ENCODE data around the gene RIT1.

DNA sequence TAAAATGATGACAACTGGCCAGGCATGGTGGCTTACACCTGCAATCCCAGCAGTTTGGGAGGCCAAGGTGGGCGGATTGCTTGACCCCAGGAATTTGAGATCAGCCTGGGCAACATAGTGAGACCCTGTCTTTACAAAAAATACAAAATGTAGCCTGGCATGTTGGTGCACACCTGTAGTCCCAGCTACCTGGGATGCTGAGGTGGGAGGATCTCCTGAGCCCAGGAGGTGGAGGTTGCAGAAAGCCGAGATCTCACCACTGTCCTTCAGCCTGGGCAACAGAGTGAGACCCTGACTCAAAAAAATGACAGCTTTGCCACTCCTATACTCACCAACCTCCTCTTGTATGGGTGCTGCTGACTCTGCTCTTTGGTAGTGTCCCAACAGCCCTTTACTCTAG is 33.2 kb downstream of the RIT1 start:
- TF ChIP-seq, protein P1, sequence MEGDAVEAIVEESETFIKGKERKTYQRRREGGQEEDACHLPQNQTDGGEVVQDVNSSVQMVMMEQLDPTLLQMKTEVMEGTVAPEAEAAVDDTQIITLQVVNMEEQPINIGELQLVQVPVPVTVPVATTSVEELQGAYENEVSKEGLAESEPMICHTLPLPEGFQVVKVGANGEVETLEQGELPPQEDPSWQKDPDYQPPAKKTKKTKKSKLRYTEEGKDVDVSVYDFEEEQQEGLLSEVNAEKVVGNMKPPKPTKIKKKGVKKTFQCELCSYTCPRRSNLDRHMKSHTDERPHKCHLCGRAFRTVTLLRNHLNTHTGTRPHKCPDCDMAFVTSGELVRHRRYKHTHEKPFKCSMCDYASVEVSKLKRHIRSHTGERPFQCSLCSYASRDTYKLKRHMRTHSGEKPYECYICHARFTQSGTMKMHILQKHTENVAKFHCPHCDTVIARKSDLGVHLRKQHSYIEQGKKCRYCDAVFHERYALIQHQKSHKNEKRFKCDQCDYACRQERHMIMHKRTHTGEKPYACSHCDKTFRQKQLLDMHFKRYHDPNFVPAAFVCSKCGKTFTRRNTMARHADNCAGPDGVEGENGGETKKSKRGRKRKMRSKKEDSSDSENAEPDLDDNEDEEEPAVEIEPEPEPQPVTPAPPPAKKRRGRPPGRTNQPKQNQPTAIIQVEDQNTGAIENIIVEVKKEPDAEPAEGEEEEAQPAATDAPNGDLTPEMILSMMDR (IDR thresholded peaks at IDR 0.05; ENCODE audit: insufficient read depth, low read length) = no peak
- TF ChIP-seq POLR2AphosphoS5 (IDR thresholded peaks at IDR 0.05; ENCODE audit: low read depth) (no peak), GABPA (IDR thresholded peaks at IDR 0.05; ENCODE audit: low read depth) (no peak), SPI1 (IDR thresholded peaks at IDR 0.05; ENCODE audit: borderline replicate concordance, low read depth) (no peak)
